Raji (cell line): Measurements from ENCODE around the gene SLC25A31.

ENCODE experiments used
- POLR2A ChIP-seq: IDR thresholded peaks from 2 replicates; pipeline ENCODE4 v1.6.1; 2011; ENCODE audit warnings: low read depth, low read length, control low read depth; ENCODE audit not compliant: insufficient read depth

SLC25A31 gene

GRCh38 chr4:127730142-127730913 is at the start of gene SLC25A31:
TSS of gene SLC25A31 (plus strand) at chr4:127730400. CDS start at chr4:127730546, 146 bp downstream.
- TF ChIP-seq POLR2A: no peak

GRCh38 chr4:127685292-127685691 is 44.9 kb upstream of the SLC25A31 start:
- no peak for TF ChIP-seq POLR2A

GRCh38 chr4:127686658-127687057 is 43.5 kb upstream of the SLC25A31 start:
- TF ChIP-seq POLR2A: no peak

GRCh38 chr4:127687580-127687979 is 42.6 kb upstream of the SLC25A31 start:
- no peak for TF ChIP-seq POLR2A

DNA sequence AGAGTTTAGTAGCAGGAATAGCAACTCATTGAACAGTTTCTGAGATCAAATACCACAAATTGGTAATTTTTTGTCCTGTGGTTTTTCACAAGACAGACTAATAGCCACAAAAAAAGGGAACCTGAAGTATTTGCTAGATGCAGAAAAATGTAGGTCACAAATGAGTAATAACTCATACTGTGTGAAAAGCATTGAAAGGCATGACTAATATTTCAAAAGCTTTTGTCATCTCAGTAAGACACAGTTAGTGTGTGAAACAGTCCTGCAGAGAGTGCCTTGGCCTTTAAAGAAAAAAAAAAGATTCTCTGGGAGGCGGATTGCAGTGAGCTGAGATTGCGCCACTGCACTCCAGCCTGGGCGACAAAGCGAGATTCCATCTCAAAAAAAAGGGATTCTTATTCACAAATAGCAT is 31.4 kb upstream of the SLC25A31 start:
- no peak for TF ChIP-seq POLR2A

DNA sequence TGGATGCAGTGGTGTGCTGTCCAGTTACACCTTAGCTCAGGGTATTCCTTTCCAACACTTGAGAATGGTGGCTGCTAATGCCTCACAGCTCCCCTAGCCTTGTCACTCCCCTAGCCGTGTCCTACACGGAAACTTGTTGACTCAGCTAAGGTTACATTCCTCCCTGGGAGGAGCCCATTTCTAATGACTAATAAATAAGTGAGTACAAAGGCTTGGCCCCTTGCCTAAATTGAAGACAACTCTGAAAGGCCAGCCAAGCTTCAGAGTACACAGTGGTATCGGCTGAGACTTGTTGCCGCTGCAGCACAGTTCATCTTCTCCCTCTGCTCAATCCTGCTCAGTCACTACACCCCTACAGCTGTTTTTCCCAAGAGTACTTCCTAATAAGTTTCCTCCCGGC is 21.2 kb upstream of the SLC25A31 start:
- TF ChIP-seq POLR2A: no peak

DNA sequence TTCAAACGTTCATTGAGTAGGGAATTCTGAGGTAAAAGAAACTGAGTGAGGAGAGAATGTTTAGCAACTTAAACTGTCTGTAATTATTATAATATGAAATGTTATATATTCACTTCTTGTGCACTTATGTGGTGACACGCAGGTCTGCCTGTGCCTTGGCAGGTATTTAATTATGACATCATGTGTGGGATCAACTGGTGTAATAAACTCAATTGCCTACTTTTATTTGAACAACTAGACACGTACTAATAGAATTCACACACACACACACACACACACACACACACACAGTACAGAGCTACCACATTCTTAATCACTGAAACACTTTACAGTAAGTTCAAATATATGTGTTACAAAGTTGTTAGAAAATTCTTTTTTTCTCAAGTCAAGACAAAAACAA is 20.7 kb upstream of the SLC25A31 start:
- TF ChIP-seq POLR2A: no peak

DNA sequence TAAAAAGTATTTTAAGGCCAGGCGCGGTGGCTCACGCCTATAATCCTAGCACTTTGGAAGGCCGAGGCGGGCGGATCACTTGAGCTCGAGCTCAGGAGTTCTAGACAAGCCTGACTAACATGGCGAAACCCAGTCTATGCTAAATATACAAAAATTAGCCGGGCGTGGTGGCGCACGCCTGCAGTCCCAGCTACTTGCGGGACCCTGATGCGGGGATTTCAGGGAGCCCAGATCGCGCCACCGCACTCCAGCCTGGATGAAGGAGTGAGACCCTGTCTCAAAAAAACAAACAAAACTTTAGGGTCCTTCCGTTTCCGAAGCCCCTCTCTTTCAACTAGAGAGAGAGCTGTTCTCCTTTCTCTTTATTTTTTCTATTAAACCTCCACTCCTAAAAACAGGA is 1.2 kb downstream of the SLC25A31 start:
- TF ChIP-seq POLR2A: no peak

DNA sequence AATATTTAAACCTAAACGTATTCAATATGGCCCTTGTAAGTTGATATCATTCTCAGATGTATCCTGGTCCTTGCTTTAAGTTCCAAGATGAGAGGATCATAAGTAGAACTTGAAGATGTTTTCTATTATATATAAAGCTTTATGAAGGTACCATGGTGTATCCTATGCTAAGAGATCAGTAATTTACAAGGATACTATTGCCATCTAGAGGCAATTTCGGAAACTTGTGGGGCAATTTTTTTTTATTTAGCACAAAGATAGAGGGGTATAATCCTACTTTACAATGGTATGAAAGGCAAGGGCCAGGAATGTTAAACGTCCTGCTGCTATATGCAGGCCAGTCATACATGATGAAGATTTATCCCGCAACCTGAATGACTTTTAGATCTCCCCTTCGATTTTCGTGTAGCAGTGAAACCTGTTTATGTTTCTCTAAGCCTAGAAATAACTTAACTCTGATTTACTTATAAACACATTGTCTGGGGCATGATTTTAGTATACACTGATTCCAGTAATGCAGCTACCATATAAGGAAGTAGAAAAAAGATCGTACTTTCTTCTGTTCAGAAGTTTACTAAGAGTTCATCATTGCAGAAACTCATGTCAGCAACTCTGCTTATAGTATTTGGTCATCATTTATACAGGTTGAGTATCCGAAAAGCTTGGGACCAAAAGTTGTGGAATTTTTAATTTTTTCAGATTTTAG is 2.6 kb downstream of the SLC25A31 start:
- no peak for TF ChIP-seq POLR2A

GRCh38 chr4:127734976-127735375 is 4.8 kb downstream of the SLC25A31 start:
- TF ChIP-seq POLR2A: no peak

- TF ChIP-seq POLR2A: no peak
Measured at GRCh38 chr4:127737295-127737694, 7.1 kb downstream of the SLC25A31 start.

- TF ChIP-seq POLR2A: no peak
Measured at GRCh38 chr4:127741247-127741646, 11.0 kb downstream of the SLC25A31 start.

DNA sequence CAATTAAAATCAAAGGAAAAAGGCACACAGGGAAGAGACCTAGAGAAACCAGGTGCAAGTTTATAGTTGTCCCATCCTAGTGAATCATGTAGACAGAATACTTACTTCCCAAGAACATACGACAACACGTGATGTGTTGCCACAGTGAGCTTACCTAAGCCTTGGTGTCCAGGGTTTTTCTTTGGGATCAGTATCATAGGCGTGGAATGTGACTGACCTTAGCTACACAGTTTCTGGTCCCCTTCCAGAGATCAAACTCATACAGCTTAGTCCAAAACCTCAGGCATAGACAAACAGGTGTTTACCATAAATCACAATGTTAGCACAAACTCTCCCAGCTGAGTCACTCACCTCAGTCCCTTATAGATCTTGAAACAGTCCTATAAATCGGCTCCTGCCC is 17.7 kb downstream of the SLC25A31 start:
- TF ChIP-seq POLR2A: no peak

DNA sequence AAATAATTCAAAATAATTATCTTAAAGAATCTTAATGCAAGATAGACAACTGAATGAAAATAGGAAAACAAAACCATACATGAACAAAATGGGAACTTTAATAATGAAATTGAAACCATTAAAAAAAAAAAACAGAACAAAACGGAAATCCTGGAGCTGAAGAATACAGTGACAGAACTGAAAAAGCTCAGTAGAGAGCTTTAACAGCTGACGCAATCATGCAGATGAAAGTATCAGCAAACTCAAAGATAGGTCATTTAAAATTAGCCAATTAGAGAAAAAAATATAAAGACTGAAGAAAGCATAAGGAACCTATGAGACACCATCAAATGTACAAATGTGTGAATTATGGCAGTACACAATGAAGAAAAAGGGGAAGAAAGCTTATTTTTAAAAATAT is 18.8 kb downstream of the SLC25A31 start:
- no peak for TF ChIP-seq POLR2A

DNA sequence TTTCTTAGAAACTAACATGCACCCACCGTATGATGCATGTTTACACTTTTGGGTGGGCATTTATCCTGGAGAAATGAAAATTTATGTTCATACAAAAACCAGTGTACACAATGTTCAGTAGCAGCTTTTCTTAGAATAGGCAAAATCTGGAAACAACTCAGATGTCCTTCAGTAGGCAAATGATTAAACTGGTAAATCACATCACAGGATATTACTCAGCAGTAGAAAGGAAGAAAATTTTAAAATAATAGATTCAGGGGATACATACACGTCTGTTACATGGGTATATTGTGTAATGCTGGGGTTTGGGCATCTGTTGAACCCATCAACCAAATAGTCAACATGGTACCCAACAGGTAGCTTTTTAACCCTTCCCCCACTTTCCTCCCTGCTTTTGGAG is 26.7 kb downstream of the SLC25A31 start:
- no peak for TF ChIP-seq POLR2A

DNA sequence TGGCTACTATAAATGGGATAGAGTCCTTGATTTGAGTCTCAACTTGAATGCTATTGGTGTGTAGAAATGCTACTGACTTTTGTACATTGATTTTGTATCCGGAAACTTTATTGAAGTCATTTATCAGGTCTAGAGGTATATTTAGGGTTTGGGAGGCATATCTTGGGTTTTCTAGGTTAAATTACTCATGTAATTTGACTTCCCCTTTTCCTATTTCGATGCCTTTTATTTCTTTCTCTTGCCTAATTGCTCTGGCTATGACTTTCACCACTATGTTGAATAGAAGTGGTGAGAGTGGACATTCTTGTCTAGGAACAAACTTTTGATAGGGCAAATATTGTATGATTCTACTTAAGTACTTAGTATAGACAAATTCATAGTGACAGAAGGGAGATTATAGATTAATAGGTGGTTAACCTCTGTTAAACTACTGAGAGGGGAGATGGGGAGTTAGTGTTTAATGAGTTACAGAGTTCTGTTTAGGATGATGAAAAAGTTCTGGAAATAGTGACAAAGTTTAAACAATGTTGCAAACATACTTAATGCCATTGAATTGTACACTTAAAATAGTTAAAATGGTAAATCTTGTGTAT is 29.1 kb downstream of the SLC25A31 start:
- no peak for TF ChIP-seq POLR2A
